Heart left ventricle (tissue), 13 donors: ENCODE data around the gene RGS7.

Experiments
- POLR2A ChIP-seq, 2 donors: fragments of 450-650 bp; IDR thresholded peaks; one replicate each; pipeline ENCODE4 v1.6.1; 2017; ENCODE audit warnings: antibody characterized with exemption in 2 of 2, mild to moderate bottlenecking in 2 of 2, moderate library complexity in 2 of 2
- TF ChIP-seq, protein P1 (sequence below), 12 donors: fragments of 200-600 bp; sonication (generic) in 4 of 12; IDR thresholded peaks; one replicate each; pipeline versions ENCODE4 v1.5.0 to v1.8.0; 2018 to 2022; ENCODE audit warnings: antibody characterized with exemption in 12 of 12, mild to moderate bottlenecking in 5 of 12
- donor health status: ischemic (EF 13 %, LVEDD 7.1; RV severe dilation, severe dysfunction).
- donor health status: DM: no; HTN: yes; CAD: no.
- donor health status: DM: no; HTN: no; CAD: no.
- donor health status: ischemic (EF 25% LVEDD 6.9; RV normal size, moderate dysfunction).
- donor health status: ischemic (EF 25% LVEDD 5.7; RV mildly dilated, moderate dysfunction).
- donor health status: ischemic (EF 35%, LVEDD 5.7; RV mildly dilated, moderate dysfunction).
- donor health status: nonischemic (EF 11% LVEDD 7.7; RV severe dilation, severe dysfunction).
- donor health status: DM: yes; HTN: yes; CAD: no.
- donor health status: PGD.
- donor health status: ischemic (EF 29% LVEDD 5.4; RV normal size, mild dysfunction).
- donor health status: nonischemic (EF 23%, LVEDD 6.1; RV moderate dilation, normal function).

DNA sequence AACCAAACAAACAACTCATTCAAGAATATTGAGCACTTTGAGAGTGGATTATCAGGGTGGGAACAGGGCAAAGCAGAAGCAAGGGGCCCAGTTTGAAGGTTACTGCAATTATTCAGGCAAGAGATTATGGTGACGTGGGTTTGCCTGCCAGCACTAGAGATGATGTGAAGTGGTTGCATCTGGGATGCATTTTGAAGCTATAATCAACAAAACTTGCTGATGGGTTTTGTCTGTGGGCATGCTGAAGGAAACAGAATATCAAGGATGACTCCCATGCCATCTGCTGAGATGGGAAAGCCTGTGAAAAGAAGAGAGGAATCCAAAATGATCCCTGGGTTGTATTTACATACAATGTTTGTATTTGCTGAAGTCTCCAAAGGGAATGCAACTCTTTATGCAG, 520.7 kb downstream of the RGS7 start:
- TF ChIP-seq, protein P1, sequence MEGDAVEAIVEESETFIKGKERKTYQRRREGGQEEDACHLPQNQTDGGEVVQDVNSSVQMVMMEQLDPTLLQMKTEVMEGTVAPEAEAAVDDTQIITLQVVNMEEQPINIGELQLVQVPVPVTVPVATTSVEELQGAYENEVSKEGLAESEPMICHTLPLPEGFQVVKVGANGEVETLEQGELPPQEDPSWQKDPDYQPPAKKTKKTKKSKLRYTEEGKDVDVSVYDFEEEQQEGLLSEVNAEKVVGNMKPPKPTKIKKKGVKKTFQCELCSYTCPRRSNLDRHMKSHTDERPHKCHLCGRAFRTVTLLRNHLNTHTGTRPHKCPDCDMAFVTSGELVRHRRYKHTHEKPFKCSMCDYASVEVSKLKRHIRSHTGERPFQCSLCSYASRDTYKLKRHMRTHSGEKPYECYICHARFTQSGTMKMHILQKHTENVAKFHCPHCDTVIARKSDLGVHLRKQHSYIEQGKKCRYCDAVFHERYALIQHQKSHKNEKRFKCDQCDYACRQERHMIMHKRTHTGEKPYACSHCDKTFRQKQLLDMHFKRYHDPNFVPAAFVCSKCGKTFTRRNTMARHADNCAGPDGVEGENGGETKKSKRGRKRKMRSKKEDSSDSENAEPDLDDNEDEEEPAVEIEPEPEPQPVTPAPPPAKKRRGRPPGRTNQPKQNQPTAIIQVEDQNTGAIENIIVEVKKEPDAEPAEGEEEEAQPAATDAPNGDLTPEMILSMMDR (IDR thresholded peaks at IDR 0.05): no peak
- TF ChIP-seq POLR2A (IDR thresholded peaks at IDR 0.05): no peak
